ENCODE results near the gene B3GNT9.

B3GNT9 gene

GRCh38 chr16:67150833-67151396 lies at the start of gene B3GNT9:
B3GNT9 (minus strand) TSS chr16:67150998; CDS start chr16:67150485, 513 bp downstream.
- peak; percentile 61 for DNase-seq

GRCh38 chr16:67200491-67200890 lies 49.7 kb upstream of the B3GNT9 start:
- DNase-seq: no peak

- DNase-seq: no peak
These were observed 49.0 kb upstream of the B3GNT9 start for GRCh38 chr16:67199808-67200198.

- no peak for DNase-seq
These were observed 48.4 kb upstream of the B3GNT9 start, which contains the start of gene ELMO3 for GRCh38 chr16:67199011-67199807. ELMO3 (plus strand) TSS chr16:67199131; CDS start chr16:67199327, 196 bp downstream.

- DNase-seq: peak; percentile 43
These were observed 47.5 kb upstream of the B3GNT9 start for GRCh38 chr16:67198238-67198734.

GRCh38 chr16:67197704-67198103 lies 46.9 kb upstream of the B3GNT9 start:
- no peak for DNase-seq

- no peak for DNase-seq
These were observed 46.1 kb upstream of the B3GNT9 start for GRCh38 chr16:67196881-67197280.

- DNase-seq: no peak
These were observed 44.9 kb upstream of the B3GNT9 start for GRCh38 chr16:67195676-67196075.

- DNase-seq: no peak
These were observed 43.5 kb upstream of the B3GNT9 start for GRCh38 chr16:67194260-67194659.

GRCh38 chr16:67193536-67193935 lies 42.7 kb upstream of the B3GNT9 start:
- DNase-seq: no peak

GRCh38 chr16:67192781-67193361 lies 42.1 kb upstream of the B3GNT9 start:
- DNase-seq: no peak

- DNase-seq: peak; percentile 93
These were observed 41.3 kb upstream of the B3GNT9 start, which contains the start of gene E2F4 for GRCh38 chr16:67191995-67192681. E2F4 (plus strand) TSS chr16:67192155; CDS start chr16:67192228, 73 bp downstream.

GRCh38 chr16:67191411-67191994 lies 40.7 kb upstream of the B3GNT9 start:
- DNase-seq: no peak

- DNase-seq: no peak
These were observed 39.9 kb upstream of the B3GNT9 start for GRCh38 chr16:67190448-67191399.

- no peak for DNase-seq
These were observed 39.2 kb upstream of the B3GNT9 start, which contains the start of gene EXOC3L1 for GRCh38 chr16:67190041-67190440. EXOC3L1 (minus strand) TSS chr16:67190136; CDS start chr16:67189676, 460 bp downstream.

- no peak for DNase-seq
These were observed 38.0 kb upstream of the B3GNT9 start for GRCh38 chr16:67188798-67189197.

GRCh38 chr16:67188323-67188722 lies 37.5 kb upstream of the B3GNT9 start:
- no peak for DNase-seq

- no peak for DNase-seq
These were observed 36.5 kb upstream of the B3GNT9 start for GRCh38 chr16:67187175-67187890.

GRCh38 chr16:67186550-67186950 lies 35.8 kb upstream of the B3GNT9 start:
- no peak for DNase-seq

- no peak for DNase-seq
These were observed 34.9 kb upstream of the B3GNT9 start for GRCh38 chr16:67185651-67186134.

Measured in activated CD4-positive, alpha-beta T cell treated with anti-CD3 and anti-CD28 coated beads for 48 hours (primary cell).